Hepatocyte (in vitro differentiated cells): ENCODE measurements around the gene NPHP1.

Experiments
- CTCF ChIP-seq: fragments of 200-600 bp; sonication (generic); IDR thresholded peaks from 2 replicates; pipeline ENCODE4 v1.5.1; 2016; ENCODE audit warnings: antibody characterized with exemption, mild to moderate bottlenecking; ENCODE audit not compliant: poor library complexity
- EZH2 ChIP-seq: fragments of 200-600 bp; sonication (generic); IDR thresholded peaks from 2 replicates; pipeline ENCODE4 v1.6.1; 2016; ENCODE audit warnings: antibody characterized with exemption, mild to moderate bottlenecking, borderline replicate concordance

GRCh38 chr2:110167326-110168000 is 37.4 kb downstream of the NPHP1 start:
- TF ChIP-seq EZH2 (no peak), CTCF (no peak)
